NT2/D1 (cell line): Measurements from ENCODE around the gene FOXP2.

Experiments used
- SUZ12 ChIP-seq: IDR thresholded peaks from 2 replicates; pipeline ENCODE4 v1.6.1; 2011; ENCODE audit not compliant: insufficient read length, insufficient read depth; ENCODE audit errors: extremely low read depth
- ZNF274 ChIP-seq: IDR thresholded peaks from 2 replicates; pipeline ENCODE4 v1.6.1; 2011; ENCODE audit warnings: mild to moderate bottlenecking, low read depth, low read length

DNA sequence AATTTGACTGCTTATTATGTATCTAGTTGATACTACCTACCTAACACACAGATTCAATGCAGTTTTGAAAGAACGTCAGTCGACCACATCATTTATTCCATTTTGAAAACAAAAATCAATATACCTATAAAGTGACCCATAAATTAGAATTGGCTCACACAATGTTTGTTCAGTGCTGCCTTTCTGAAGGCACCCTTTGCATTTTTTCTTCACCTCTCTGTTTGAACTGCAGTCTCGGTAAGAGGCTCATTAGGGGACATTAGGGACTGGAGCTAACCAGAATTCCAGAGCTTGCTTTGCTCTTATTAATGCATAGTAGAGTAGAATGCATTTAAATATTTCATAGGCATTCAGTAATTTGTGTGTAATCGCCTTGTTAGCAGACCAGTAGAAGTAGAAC, 234.1 kb downstream of the FOXP2 start:
- TF ChIP-seq SUZ12 (no peak), ZNF274 (no peak)
